ENCODE results near the gene TBC1D3I.
"Not testable (repeated sequence)": the region's sequence is repeated elsewhere in the genome, so short reads cannot be mapped to it uniquely, and the experiment has no call there.

GRCh38 chr17:36295161-36295560 lies 30.8 kb upstream of the TBC1D3I start:
- not testable (repeated sequence) for TF ChIP-seq CTCF (IDR thresholded peaks at IDR 0.05; ENCODE audit: poor library complexity); EZH2phosphoT487 (IDR thresholded peaks at IDR 0.05; ENCODE audit: low read depth, severe bottlenecking, unreplicated experiment)

All from hepatocyte (in vitro differentiated cells).